Epithelial cell of proximal tubule (primary cell): ENCODE data around the gene HAGHL. TPM values are rescaled to one million over a fixed set of nuclear protein-coding genes. Genes with fewer than 3 reads are reported as not detected.
A peak's percentile ranks its signal among the peaks of the same experiment; 100 is the strongest.

Experiments used
- DNase-seq: peaks from one replicate; pipeline ENCODE4 v3.0.0-alpha.2; 2011; ENCODE audit warnings: low read depth
- H3K4me3 ChIP-seq: 2 replicates; pipeline ENCODE4 v1.5.1; 2011; ENCODE audit warnings: low read depth, mild to moderate bottlenecking, low read length
- total RNA-seq: library from RNA; depleted of rRNA; stranded (reverse); fragments of >200 nt; gene quantifications from 2 replicates; pipeline ENCODE4 v1.2.3, GENCODE V29; 2015
- TF ChIP-seq, protein P1 (sequence below): conservative IDR thresholded peaks from 2 replicates; pipeline ENCODE4 v1.5.1; 2012; ENCODE audit warnings: low read depth, mild to moderate bottlenecking, low read length

HAGHL gene
- total RNA-seq, 1 donor from 2014 or later, result 15.5 TPM

- no peak overlapping the region for H3K4me3 ChIP-seq
- no peak for DNase-seq
- TF ChIP-seq, protein P1, sequence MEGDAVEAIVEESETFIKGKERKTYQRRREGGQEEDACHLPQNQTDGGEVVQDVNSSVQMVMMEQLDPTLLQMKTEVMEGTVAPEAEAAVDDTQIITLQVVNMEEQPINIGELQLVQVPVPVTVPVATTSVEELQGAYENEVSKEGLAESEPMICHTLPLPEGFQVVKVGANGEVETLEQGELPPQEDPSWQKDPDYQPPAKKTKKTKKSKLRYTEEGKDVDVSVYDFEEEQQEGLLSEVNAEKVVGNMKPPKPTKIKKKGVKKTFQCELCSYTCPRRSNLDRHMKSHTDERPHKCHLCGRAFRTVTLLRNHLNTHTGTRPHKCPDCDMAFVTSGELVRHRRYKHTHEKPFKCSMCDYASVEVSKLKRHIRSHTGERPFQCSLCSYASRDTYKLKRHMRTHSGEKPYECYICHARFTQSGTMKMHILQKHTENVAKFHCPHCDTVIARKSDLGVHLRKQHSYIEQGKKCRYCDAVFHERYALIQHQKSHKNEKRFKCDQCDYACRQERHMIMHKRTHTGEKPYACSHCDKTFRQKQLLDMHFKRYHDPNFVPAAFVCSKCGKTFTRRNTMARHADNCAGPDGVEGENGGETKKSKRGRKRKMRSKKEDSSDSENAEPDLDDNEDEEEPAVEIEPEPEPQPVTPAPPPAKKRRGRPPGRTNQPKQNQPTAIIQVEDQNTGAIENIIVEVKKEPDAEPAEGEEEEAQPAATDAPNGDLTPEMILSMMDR, result no peak
Observed at GRCh38 chr16:734208-734980, 7.5 kb downstream of the HAGHL start.

GRCh38 chr16:734981-735881 lies 8.3 kb downstream of the HAGHL start:
- DNase-seq, result no peak
- TF ChIP-seq, protein P1, result no peak
- H3K4me3 ChIP-seq, result no peak overlapping the region

GRCh38 chr16:735982-736453 lies 9.1 kb downstream of the HAGHL start:
- TF ChIP-seq, protein P1, result no peak
- DNase-seq, result no peak
- no peak overlapping the region for H3K4me3 ChIP-seq

DNA sequence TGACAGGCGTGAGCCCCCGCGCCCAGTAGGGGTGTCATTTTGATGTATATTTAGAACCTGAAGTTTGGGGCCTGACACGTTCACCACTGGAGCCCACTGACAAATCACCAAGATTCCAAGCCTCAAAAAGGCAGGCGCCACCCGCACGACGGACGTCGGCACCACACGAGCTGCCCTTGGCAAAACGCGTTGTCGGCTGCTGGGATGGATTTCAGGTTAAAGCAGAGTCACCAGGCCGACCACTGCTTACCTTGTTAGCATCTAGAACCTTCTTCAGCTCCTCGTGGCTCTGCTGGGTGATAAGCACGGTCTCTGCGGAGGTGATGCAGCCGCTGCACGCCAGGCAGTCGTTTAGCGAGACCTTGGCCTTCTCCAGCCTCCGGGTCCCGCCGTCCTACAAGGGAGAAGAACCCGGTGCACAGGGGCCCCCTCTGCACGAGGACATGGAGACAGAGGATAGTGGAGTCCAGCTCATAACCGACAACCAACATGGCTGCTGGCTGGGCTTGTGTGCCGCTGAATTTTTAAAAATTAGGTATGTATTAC lies 10.1 kb downstream of the HAGHL start:
- DNase-seq, result no peak
- H3K4me3 ChIP-seq, result no peak overlapping the region
- TF ChIP-seq, protein P1, result no peak

GRCh38 chr16:739560-740458 lies 12.9 kb downstream of the HAGHL start:
- peak overlapping the region; percentile 72 for H3K4me3 ChIP-seq
- TF ChIP-seq, protein P1, result no peak
- no peak for DNase-seq

DNA sequence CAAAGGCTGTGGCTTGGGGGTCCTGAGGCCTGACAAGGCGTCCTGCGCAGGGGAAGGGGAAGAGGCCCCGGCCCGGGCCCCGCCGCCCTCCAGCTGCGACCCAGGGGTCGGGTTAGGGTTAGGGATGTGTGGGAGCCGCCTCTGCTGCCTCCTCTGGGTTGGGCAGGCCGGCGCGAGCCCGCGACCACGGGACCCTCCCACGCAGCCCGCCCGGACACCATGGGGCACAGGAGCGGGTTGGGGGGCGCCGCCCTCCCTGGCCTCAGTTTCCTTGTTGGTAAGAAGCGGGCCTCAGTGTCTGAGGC lies 13.5 kb downstream of the HAGHL start:
- TF ChIP-seq, protein P1, result no peak
- peak overlapping the region; percentile 72 for H3K4me3 ChIP-seq
- no peak for DNase-seq
